HFF-Myc (cell line): Measurements from ENCODE around the gene PDE3B.
"Not testable (repeated sequence)": the region's sequence is repeated elsewhere in the genome, so short reads cannot be mapped to it uniquely, and the experiment has no call there.

Experiments
- DNase-seq: peaks from one replicate; pipeline ENCODE4 v3.0.0-alpha.2; 2011; ENCODE audit warnings: low read depth; ENCODE audit errors: extremely low read depth
- H3K4me3 ChIP-seq: replicated peaks from 2 replicates; pipeline ENCODE4 v1.5.1; 2011; ENCODE audit warnings: low read depth, mild to moderate bottlenecking, control low read depth, low read length
- CTCF ChIP-seq: IDR thresholded peaks from 2 replicates; pipeline ENCODE4 v1.5.1; 2012; ENCODE audit warnings: mild to moderate bottlenecking, low read depth, low read length, control low read depth; ENCODE audit errors: missing control alignments

Gene PDE3B

GRCh38 chr11:14764579-14765527 lies 121.2 kb downstream of the PDE3B start:
- no peak for DNase-seq
- H3K4me3 ChIP-seq: no peak overlapping the region
- no peak for TF ChIP-seq CTCF

DNA sequence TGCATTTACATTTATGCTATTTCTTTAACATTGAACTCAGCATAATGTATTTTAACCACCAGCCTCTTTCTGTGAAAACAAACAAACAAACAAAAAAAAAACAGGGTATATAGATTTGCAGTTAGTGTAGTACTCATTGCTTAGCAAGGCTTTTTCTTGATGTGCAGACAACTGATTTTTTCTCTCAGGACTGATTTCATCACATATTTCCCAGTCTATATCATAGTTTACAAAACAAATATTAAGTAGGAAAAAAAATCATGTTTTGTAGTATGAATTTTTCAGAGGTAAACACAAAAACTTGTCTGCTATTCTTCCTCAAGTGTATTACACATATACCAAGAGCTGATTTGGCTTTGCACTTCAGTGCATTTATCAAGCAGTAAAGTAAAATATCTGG lies 123.0 kb downstream of the PDE3B start:
- DNase-seq: no peak
- no peak for TF ChIP-seq CTCF
- no peak overlapping the region for H3K4me3 ChIP-seq

GRCh38 chr11:14768526-14769188 lies 125.1 kb downstream of the PDE3B start:
- no peak for TF ChIP-seq CTCF
- no peak for DNase-seq

DNA sequence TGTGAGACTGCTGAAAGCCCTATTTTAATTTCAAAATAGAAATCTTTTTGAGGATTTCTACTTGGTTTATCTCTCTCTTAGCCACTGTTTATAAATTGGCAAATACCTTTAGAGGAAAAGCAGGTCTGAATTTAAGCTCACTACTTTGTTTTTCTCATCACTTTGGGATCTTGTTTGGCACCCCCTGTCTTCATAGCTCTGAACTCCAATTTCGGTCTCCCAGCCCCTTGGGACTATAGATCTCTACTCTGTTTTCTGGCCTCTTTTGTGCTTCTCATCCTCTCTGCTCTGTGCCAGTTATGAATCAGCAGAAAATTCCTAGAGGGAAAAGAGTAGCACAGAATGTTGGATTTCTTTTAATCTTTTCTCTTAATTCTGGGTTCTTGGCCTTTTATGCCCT lies 130.2 kb downstream of the PDE3B start:
- no peak overlapping the region for H3K4me3 ChIP-seq
- DNase-seq: no peak
- peak; percentile 43 for TF ChIP-seq CTCF

More at GRCh38 chr11:14768526-14769188, 125.1 kb downstream of the PDE3B start:
- H3K4me3 ChIP-seq: no peak overlapping the region

DNA sequence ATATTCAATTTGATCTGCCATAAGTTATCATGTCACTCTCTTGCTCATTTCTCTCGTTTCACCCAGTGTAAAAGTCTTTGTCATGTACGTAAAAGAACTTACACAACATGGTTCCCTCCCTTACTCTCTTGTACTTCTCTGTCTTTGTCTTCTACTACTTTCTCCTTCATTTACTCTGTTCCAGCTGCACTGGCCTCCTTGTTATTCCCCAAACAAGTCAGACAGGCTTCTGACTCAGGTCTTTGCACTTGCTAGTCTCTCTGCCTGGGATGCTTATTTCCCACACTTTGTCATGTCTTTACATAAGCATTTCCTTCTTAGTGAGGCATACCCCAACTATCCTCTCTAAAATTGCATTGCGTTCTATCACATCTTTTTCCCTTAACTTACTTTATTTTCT lies 131.1 kb downstream of the PDE3B start:
- no peak for DNase-seq
- no peak overlapping the region for H3K4me3 ChIP-seq
- TF ChIP-seq CTCF: no peak

GRCh38 chr11:14775897-14776296 lies 132.3 kb downstream of the PDE3B start:
- H3K4me3 ChIP-seq: no peak overlapping the region
- DNase-seq: no peak
- no peak for TF ChIP-seq CTCF

DNA sequence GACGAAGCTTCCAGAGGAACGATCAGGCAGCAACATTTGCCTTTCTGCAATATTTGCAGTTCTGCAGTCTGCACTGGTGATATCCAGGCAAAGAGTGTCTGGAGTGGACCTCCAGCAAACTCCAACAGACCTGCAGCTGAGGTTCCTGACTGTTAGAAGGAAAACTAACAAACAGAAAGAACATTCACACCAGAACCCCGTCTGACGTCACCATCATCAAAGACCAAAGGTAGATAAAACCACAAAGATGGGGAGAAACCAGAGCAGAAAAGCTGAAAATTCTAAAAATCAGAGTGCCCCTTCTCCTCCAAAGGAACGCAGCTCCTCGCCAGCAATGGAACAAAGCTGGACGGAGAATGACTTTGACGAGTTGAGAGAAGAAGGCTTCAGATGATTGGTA lies 134.9 kb downstream of the PDE3B start:
- not testable (repeated sequence) for DNase-seq, H3K4me3 ChIP-seq
